ENCODE measurements around the gene SLC22A15. TPM values are rescaled to one million over a fixed set of nuclear protein-coding genes. Genes with fewer than 3 reads are reported as not detected.

Gene SLC22A15
- total and polyA plus RNA-seq, 7 donors, result 0.99 to 3.3 (median 1.8) TPM; not detected in 1

GRCh38 chr1:116062201-116062600, 85.9 kb downstream of the SLC22A15 start:
- 89 to 94% methylated on average over 1 of the region's 1 CpG for WGBS, 2 donors
- Histone ChIP-seq H3K4me3 (no peak overlapping the region), H3K4me1 (no peaks in the 10 kb centered on the region), H3K27ac (no peak overlapping the region), H3K36me3 (no peaks in the 10 kb centered on the region), H3K27me3 (no peaks in the 10 kb centered on the region), H3K9me3 (peaks cover 0 to 4% (median 0%) of the 10 kb centered on the region in 4 donors)
- intact Hi-C loops (cut with DNase I), result no loop called here
- DNase-seq, result no peak
- TF ChIP-seq CTCF (IDR thresholded peaks at IDR 0.05), result no peak
- TF ChIP-seq EP300 (IDR thresholded peaks at IDR 0.05), result no peak
- TF ChIP-seq POLR2A (IDR thresholded peaks at IDR 0.05), result no peak
- TF ChIP-seq POLR2AphosphoS5 (IDR thresholded peaks at IDR 0.05), result no peak

GRCh38 chr1:116064616-116065015, 88.3 kb downstream of the SLC22A15 start:
- Histone ChIP-seq H3K27me3 (no peaks in the 10 kb centered on the region), H3K4me3 (no peak overlapping the region), H3K36me3 (no peaks in the 10 kb centered on the region), H3K9me3 (no peaks in the 10 kb centered on the region), H3K27ac (no peak overlapping the region), H3K4me1 (no peaks in the 10 kb centered on the region)
- DNase-seq, result no peak
- WGBS, 2 donors, result 78 to 97% methylated on average over 2 of the region's 2 CpGs
- intact Hi-C loops (cut with DNase I), result no loop called here
- TF ChIP-seq POLR2AphosphoS5 (IDR thresholded peaks at IDR 0.05) (no peak), EP300 (IDR thresholded peaks at IDR 0.05) (no peak), CTCF (IDR thresholded peaks at IDR 0.05) (no peak), POLR2A (IDR thresholded peaks at IDR 0.05) (no peak)

GRCh38 chr1:116066868-116067565, 90.7 kb downstream of the SLC22A15 start:
- no peaks in the 10 kb centered on the region for H3K4me1 ChIP-seq
- 70 to 84% methylated on average over 2 of the region's 2 CpGs for WGBS, 2 donors
- peak overlapping the region in 2 of 4 donors; percentile 24 to 56 for H3K27ac ChIP-seq
- no peaks in the 10 kb centered on the region for H3K36me3 ChIP-seq
- intact Hi-C loops (cut with DNase I), result no loop called here
- H3K9me3 ChIP-seq, result no peaks in the 10 kb centered on the region
- TF ChIP-seq POLR2AphosphoS5 (IDR thresholded peaks at IDR 0.05) (no peak), EP300 (IDR thresholded peaks at IDR 0.05) (no peak), POLR2A (IDR thresholded peaks at IDR 0.05) (no peak), CTCF (IDR thresholded peaks at IDR 0.05) (no peak)
- no peaks in the 10 kb centered on the region for H3K27me3 ChIP-seq
- no peak for DNase-seq
- no peak overlapping the region for H3K4me3 ChIP-seq

- 80 to 90% methylated on average over 2 of the region's 2 CpGs for WGBS, 2 donors
- TF ChIP-seq EP300 (IDR thresholded peaks at IDR 0.05) (no peak), CTCF (IDR thresholded peaks at IDR 0.05) (no peak)
- Histone ChIP-seq H3K4me1 (no peaks in the 10 kb centered on the region), H3K4me3 (no peak overlapping the region), H3K36me3 (no peaks in the 10 kb centered on the region), H3K27me3 (no peaks in the 10 kb centered on the region), H3K27ac (peak overlapping the region in 2 of 4 donors; percentile 24 to 56), H3K9me3 (no peaks in the 10 kb centered on the region)
- peak; percentile 66 for DNase-seq
- intact Hi-C loops (cut with DNase I), result no loop called here
These were observed 91.2 kb downstream of the SLC22A15 start for GRCh38 chr1:116067566-116067890.

GRCh38 chr1:116075575-116075974, 99.3 kb downstream of the SLC22A15 start:
- DNase-seq, result no peak
- no peaks in the 10 kb centered on the region for H3K27me3 ChIP-seq
- H3K9me3 ChIP-seq, result no peaks in the 10 kb centered on the region
- 0% methylated on average over 1 of the region's 1 CpG for WGBS, 2 donors
- H3K27ac ChIP-seq, result no peak overlapping the region
- no peaks in the 10 kb centered on the region for H3K36me3 ChIP-seq
- no peak for TF ChIP-seq POLR2AphosphoS5 (IDR thresholded peaks at IDR 0.05)
- no peak for TF ChIP-seq EP300 (IDR thresholded peaks at IDR 0.05)
- TF ChIP-seq CTCF (IDR thresholded peaks at IDR 0.05), result no peak
- no peak for TF ChIP-seq POLR2A (IDR thresholded peaks at IDR 0.05)
- no peak overlapping the region for H3K4me3 ChIP-seq
- intact Hi-C loops (cut with DNase I), result no loop called here
- no peaks in the 10 kb centered on the region for H3K4me1 ChIP-seq
